ENCODE data around the gene ARSD.

- no peak for TF ChIP-seq CTCF (IDR thresholded peaks at IDR 0.05; ENCODE audit: insufficient read depth, low read depth, low read length)
- TF ChIP-seq EZH2 (IDR thresholded peaks at IDR 0.05; ENCODE audit: insufficient read depth, low read length), result no peak
These were observed 25.8 kb downstream of the ARSD start for GRCh38 chrX:2903366-2903765.
